ENCODE data around the gene TTC16. TPM values are rescaled to one million over a fixed set of nuclear protein-coding genes. Genes with fewer than 3 reads are reported as not detected.

The TTC16 gene
- total and polyA plus RNA-seq, 2 of the 8 experiments (the other 6 are each of a cell fraction or from before 2014, with no cell fraction given): 0.03 TPM; not detected in 1

DNA sequence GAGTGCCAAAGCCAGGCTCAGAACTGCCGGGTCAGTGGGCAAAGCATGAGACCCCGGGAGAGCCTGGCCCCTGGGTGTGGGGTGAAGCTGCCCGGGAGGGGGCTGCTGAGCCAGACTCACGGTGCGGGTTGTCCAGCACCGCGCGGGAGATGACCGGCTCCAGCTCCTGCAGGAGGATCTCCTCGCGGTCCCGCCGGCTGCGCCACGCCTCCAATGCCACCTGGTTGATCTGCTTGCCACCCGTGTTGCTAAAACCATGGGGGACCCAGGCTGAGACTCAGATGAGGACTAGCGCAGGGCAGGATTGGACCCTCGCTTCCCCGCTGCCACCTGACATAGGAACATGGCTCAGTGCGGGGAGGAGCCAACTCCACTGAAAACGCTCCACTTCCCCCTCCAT lies 16.6 kb downstream of the TTC16 start (continued):
- TF ChIP-seq CEBPB (IDR thresholded peaks at IDR 0.05; ENCODE audit: low read depth, low read length) (no peak), SP4 (IDR thresholded peaks at IDR 0.05; ENCODE audit: low read length) (no peak), SP1 (IDR thresholded peaks at IDR 0.05; ENCODE audit: low read depth, low read length) (no peak), CREB1 (IDR thresholded peaks at IDR 0.05) (no peak)
- TF ChIP-seq, protein P1, sequence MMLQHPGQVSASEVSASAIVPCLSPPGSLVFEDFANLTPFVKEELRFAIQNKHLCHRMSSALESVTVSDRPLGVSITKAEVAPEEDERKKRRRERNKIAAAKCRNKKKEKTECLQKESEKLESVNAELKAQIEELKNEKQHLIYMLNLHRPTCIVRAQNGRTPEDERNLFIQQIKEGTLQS (IDR thresholded peaks at IDR 0.05; ENCODE audit: insufficient read depth, low read depth, low read length): no peak
